ENCODE data around the gene IKZF3.

Gene IKZF3

GRCh38 chr17:39791111-39791992 is 72.8 kb downstream of the IKZF3 start:
- H3K27me3 ChIP-seq (ENCODE audit: control insufficient read depth, insufficient read depth, low read length) = no peaks in the 10 kb centered on the region
- no peaks in the 10 kb centered on the region for H3K79me2 ChIP-seq
- no peak overlapping the region for H2AFZ ChIP-seq
- no peak overlapping the region for H3K27ac ChIP-seq
- H3K4me3 ChIP-seq (ENCODE audit: low read depth, low read length) = no peak overlapping the region
- no peak for TF ChIP-seq CTCF (IDR thresholded peaks at IDR 0.05)
- no peak overlapping the region for H3K9ac ChIP-seq
- H3K36me3 ChIP-seq (ENCODE audit: control insufficient read depth, insufficient read depth, low read length) = no peaks in the 10 kb centered on the region
- H3K4me1 ChIP-seq = no peaks in the 10 kb centered on the region
- peak overlapping the region; percentile 19 for H3K4me2 ChIP-seq (ENCODE audit: low read length)
- no peaks in the 10 kb centered on the region for H3K9me3 ChIP-seq (ENCODE audit: control insufficient read depth, low read length)

- Histone ChIP-seq H3K9ac (no peak overlapping the region), H3K79me2 (no peaks in the 10 kb centered on the region), H3K4me2 (ENCODE audit: low read length) (no peak overlapping the region), H2AFZ (no peak overlapping the region), H3K4me3 (ENCODE audit: low read depth, low read length) (no peak overlapping the region), H3K9me3 (ENCODE audit: control insufficient read depth, low read length) (no peaks in the 10 kb centered on the region), H3K36me3 (ENCODE audit: control insufficient read depth, insufficient read depth, low read length) (no peaks in the 10 kb centered on the region), H3K27me3 (ENCODE audit: control insufficient read depth, insufficient read depth, low read length) (no peaks in the 10 kb centered on the region), H3K27ac (no peak overlapping the region), H3K4me1 (no peaks in the 10 kb centered on the region)
- no peak for TF ChIP-seq CTCF (IDR thresholded peaks at IDR 0.05)
These were observed 76.2 kb downstream of the IKZF3 start for GRCh38 chr17:39787743-39788484.

GRCh38 chr17:39787041-39787440 is 77.1 kb downstream of the IKZF3 start:
- no peak overlapping the region for H3K4me2 ChIP-seq (ENCODE audit: low read length)
- H3K4me3 ChIP-seq (ENCODE audit: low read depth, low read length) = no peak overlapping the region
- TF ChIP-seq CTCF (IDR thresholded peaks at IDR 0.05) = no peak
- no peak overlapping the region for H2AFZ ChIP-seq
- H3K9me3 ChIP-seq (ENCODE audit: control insufficient read depth, low read length) = no peaks in the 10 kb centered on the region
- H3K27ac ChIP-seq = no peak overlapping the region
- no peaks in the 10 kb centered on the region for H3K4me1 ChIP-seq
- H3K79me2 ChIP-seq = no peaks in the 10 kb centered on the region
- H3K36me3 ChIP-seq (ENCODE audit: control insufficient read depth, insufficient read depth, low read length) = no peaks in the 10 kb centered on the region
- H3K27me3 ChIP-seq (ENCODE audit: control insufficient read depth, insufficient read depth, low read length) = no peaks in the 10 kb centered on the region
- no peak overlapping the region for H3K9ac ChIP-seq

GRCh38 chr17:39782980-39783379 is 81.1 kb downstream of the IKZF3 start:
- no peaks in the 10 kb centered on the region for H3K4me1 ChIP-seq
- no peaks in the 10 kb centered on the region for H3K36me3 ChIP-seq (ENCODE audit: control insufficient read depth, insufficient read depth, low read length)
- H3K4me2 ChIP-seq (ENCODE audit: low read length) = no peak overlapping the region
- TF ChIP-seq CTCF (IDR thresholded peaks at IDR 0.05) = no peak
- H3K4me3 ChIP-seq (ENCODE audit: low read depth, low read length) = no peak overlapping the region
- H3K9me3 ChIP-seq (ENCODE audit: control insufficient read depth, low read length) = no peaks in the 10 kb centered on the region
- no peaks in the 10 kb centered on the region for H3K27me3 ChIP-seq (ENCODE audit: control insufficient read depth, insufficient read depth, low read length)
- no peak overlapping the region for H3K27ac ChIP-seq
- no peaks in the 10 kb centered on the region for H3K79me2 ChIP-seq
- no peak overlapping the region for H3K9ac ChIP-seq
- no peak overlapping the region for H2AFZ ChIP-seq

All from parathyroid adenoma (tissue), 2 donors.